GM19240 (cell line): ENCODE data around the gene HUWE1.

Experiments used
- DNase-seq: peaks from one replicate; pipeline ENCODE4 v3.0.0; 2011; ENCODE audit warnings: low spot score; ENCODE audit not compliant: insufficient read length

HUWE1 gene

GRCh38 chrX:53684415-53685192 is 1.9 kb downstream of the HUWE1 start:
- DNase-seq, result peak; percentile 23

- peak; percentile 6 for DNase-seq
Observed at GRCh38 chrX:53683556-53684414, 2.7 kb downstream of the HUWE1 start.

- no peak for DNase-seq
Observed at GRCh38 chrX:53682885-53683555, 3.5 kb downstream of the HUWE1 start.

DNA sequence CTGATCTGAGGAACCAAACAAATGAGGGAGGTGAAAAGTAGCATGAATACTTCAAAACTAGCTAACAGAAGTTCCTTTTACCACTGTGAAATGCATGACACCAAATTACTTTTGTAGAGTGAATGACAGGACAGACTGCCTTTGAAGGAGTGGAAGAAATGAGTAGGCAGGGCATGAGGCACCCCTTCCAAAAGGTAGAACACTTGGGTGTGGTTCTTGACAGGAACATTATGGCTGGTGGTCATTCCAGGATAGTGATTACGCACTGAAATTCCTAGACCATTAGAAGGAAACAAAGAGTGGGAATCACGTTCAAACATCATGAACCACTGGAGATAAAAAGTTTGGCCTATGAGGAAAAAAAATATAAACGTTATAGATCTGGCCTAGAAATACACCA is 4.9 kb downstream of the HUWE1 start:
- no peak for DNase-seq

GRCh38 chrX:53678667-53679066 is 7.9 kb downstream of the HUWE1 start:
- no peak for DNase-seq

DNA sequence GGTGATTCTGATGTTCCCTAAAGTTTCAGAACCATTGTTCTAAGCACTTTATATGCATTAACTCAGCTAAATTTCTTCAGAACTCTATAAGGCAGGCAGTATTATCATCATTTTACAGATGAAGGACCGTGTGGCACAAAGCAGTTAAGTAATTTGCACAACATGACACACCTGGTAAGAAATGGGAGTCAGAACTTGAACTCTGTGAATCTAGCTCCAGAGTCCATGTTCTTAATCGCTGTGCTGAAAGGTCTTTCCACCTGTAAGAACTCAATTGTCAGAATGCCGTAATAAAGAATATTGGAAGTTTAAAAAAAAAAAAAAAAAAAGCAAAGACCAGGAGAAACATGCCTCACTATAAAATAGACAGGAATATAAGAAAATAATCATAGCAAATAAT is 9.2 kb downstream of the HUWE1 start:
- no peak for DNase-seq

DNA sequence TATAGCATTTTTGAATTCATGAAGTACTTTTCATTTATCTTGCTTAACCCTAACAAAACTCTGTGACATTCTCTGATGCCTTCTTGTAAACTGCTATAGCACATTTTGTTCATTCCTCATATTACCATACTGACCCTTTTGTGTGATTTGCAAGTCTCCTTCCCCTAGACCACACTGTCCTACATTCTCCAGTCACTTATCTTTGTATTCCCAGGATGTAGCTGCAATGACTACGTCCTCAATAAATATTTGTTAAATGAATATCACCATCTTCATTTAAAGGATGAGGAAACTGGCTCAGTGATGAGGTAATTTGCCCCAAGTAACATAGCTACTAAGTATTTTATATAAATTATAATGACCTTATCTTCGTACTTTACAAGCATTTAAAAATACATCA is 11.9 kb downstream of the HUWE1 start:
- DNase-seq, result no peak

GRCh38 chrX:53669258-53669657 is 17.3 kb downstream of the HUWE1 start:
- no peak for DNase-seq

DNA sequence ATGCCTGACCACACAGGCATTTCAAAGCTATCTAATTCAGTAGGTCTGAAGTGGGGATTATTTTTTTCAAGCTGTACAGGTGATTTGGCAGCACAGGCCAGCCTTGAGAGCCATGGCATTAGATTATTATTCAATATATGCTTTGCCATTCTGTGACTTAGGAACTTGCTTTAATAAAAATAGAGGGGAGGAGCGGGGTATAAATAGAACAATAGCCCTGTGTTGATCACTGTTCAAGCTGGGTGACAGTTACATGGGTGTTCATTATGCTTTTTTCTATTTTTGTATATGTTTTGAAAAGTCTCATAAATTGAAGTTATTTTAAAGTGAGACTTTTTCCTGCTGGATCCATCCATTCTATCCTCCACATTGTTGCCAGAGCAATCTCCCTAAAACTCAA is 20.3 kb downstream of the HUWE1 start:
- no peak for DNase-seq

- DNase-seq, result no peak
Observed at GRCh38 chrX:53660004-53660403, 26.5 kb downstream of the HUWE1 start.

- DNase-seq, result no peak
Observed at GRCh38 chrX:53659039-53659438, 27.5 kb downstream of the HUWE1 start.

- DNase-seq, result no peak
Observed at GRCh38 chrX:53656845-53657244, 29.7 kb downstream of the HUWE1 start.

GRCh38 chrX:53654376-53654775 is 32.1 kb downstream of the HUWE1 start:
- no peak for DNase-seq

DNA sequence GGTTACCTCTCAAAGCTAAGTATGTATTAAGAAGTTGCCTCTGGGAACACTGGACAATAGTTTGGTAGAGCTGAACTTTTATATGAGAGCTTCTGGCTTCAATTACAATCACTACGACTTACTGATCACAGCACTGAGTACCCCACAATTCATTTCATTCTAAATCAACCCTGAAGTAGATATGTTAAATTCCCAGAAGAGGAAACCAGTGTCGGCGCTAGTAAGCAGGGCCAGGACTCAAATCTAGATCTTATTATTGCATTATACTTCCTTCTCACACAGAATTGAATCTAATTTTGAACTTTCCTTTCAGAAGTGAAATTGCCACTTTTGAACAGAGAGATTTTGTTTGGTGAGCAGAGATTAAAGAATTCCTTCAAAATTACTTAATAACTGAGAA is 41.8 kb downstream of the HUWE1 start:
- DNase-seq, result no peak

DNA sequence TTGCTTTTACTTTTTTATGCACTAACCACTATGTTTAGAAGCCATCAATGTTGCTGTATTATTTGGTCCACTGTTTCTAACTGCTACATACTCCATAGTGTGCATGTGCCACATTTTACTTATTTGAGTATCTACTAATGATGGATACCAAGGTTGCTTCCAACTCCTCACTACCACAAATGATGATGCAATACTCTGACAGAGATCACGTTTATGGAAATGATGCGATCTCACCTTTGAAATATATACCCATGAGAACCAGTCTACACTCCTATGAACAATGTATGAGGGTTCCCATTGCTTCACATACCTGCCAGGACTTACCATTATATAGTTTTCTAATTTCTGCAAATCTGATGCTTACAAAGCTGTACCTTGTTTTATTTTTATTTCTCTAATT is 44.2 kb downstream of the HUWE1 start:
- DNase-seq, result no peak

GRCh38 chrX:53639257-53639656 is 47.3 kb downstream of the HUWE1 start:
- DNase-seq, result no peak

DNA sequence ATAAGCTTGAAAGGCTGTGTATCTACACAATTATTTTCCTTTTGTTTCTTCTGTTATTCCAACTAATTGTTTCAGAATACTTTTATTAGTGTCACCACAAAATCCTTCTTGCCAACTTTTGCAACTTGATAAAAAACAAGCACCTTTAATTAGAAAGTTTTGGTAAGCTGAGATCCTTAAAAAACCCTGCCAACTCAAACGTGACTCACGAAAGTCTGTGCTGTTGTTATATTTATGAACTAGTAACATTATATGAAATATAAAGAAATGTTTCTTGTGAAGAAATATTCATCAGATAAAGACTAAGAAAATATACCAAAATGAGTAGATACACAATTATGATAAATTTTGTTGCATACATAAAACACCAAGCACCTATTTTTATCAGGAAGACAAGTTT is 49.0 kb downstream of the HUWE1 start:
- DNase-seq, result no peak

DNA sequence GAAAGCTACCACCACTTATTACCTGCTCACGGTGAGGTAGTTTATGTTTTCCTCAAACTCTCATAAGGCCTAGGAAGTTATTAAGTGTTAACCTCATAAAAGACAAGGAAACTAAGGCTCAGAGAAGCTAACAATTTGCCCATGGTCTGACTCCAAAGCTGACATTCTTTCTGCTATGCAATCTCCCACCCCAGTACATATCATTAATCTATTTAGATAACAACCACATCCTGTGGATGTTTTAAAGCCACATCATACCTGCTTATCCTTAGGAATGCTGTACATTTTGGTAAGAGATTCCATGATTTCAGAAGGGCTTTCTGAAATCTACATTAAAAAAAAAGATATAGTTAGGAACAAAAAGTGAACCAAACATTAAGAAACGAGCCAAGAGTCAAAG is 55.4 kb downstream of the HUWE1 start:
- no peak for DNase-seq

GRCh38 chrX:53630261-53630660 is 56.3 kb downstream of the HUWE1 start:
- DNase-seq, result no peak

- DNase-seq, result no peak
Observed at GRCh38 chrX:53622431-53622830, 64.1 kb downstream of the HUWE1 start.

DNA sequence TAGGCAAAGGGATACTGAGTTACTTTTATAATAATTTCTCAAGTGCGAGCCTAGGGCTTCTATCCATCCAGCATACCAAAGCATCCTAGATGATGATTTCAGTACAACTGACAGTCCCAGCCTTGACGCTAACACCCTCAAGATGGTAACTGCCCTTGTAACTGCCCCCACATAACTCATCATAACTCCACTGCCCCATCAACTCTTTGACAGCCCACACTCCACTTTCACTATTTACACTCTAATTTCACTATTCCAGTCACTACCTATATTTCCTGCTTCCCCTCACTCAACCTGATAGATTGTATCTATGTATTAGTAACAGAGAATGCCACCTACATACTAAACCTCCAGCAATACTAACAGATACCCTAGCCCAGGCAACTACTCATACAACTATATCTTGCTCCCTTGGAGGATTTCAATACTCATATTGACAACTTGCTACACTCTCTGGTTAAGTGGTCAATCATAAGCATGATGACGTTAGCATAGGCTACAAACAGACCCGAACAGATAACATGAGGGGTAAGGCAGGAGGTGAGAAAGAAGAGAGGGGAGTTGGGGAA is 65.0 kb downstream of the HUWE1 start:
- DNase-seq, result no peak

DNA sequence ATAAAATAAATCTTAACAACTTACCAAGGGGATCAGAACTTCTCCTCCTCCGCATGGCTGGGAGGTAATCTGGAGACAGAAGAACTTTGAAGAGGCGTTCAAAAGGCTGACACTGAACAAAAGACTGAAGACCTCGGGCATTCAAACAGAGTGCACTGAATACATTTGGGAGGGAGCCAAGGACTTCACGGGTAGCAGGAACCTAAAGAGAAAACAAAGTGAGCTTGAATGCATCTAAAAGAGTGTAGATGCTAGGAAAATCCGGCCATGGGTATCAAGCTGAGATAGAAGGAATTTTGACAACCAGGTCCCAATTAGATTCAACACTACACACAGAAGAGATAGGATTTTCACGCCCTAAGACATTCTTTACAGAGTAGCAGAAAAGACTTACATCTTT is 69.6 kb downstream of the HUWE1 start:
- DNase-seq, result no peak
